Breast epithelium (tissue), 4 donors: ENCODE measurements around the gene ADARB1. TPM values are rescaled to one million over a fixed set of nuclear protein-coding genes. Genes with fewer than 3 reads are reported as not detected.

Experiments
- DNase-seq, 2 donors: peaks; one replicate each; pipeline ENCODE4 v3.0.0-alpha.2; 2019; ENCODE audit warnings: low spot score in 2 of 2
- H3K27ac ChIP-seq, 2 donors: fragments of 200-600 bp; sonication (generic) in 1 of 2; one replicate each; pipeline ENCODE4 v1.5.1; 2016 to 2019; ENCODE audit warnings: mild to moderate bottlenecking in 1 of 2
- H3K27me3 ChIP-seq, 2 donors: fragments of 200-600 bp; sonication (generic) in 1 of 2; one replicate each; pipeline versions ENCODE4 v1.5.1 to v1.6.0; 2017 to 2019; ENCODE audit warnings: control low read depth in 1 of 2, mild to moderate bottlenecking in 1 of 2
- H3K36me3 ChIP-seq: fragments of 200-600 bp; one replicate; pipeline ENCODE4 v1.5.1; 2019
- H3K4me1 ChIP-seq, 2 donors: fragments of 200-600 bp; sonication (generic); one replicate each; pipeline ENCODE4 v1.5.1; 2016 to 2019; ENCODE audit warnings: control low read depth in 1 of 2
- H3K4me3 ChIP-seq, 3 donors: fragments of 200-600 bp; sonication (generic); 1 replicate in 2 of 3; 2 replicates in 1 of 3; pipeline ENCODE4 v1.5.1; 2016 to 2019; ENCODE audit warnings: mild to moderate bottlenecking in 3 of 3, moderate library complexity in 2 of 3
- H3K9me3 ChIP-seq, 2 donors: fragments of 200-600 bp; sonication (generic) in 1 of 2; one replicate each; pipeline ENCODE4 v1.5.1; 2016 to 2019; ENCODE audit warnings: control low read depth in 1 of 2
- POLR2A ChIP-seq: fragments of 450-650 bp; IDR thresholded peaks from one replicate; pipeline ENCODE4 v1.6.1; 2016; ENCODE audit warnings: antibody characterized with exemption, mild to moderate bottlenecking, moderate library complexity
- POLR2AphosphoS5 ChIP-seq, 3 donors: sonication (generic); formaldehyde crosslinking; IDR thresholded peaks; one replicate each; pipeline ENCODE4 v1.6.1; 2017; ENCODE audit warnings: antibody characterized with exemption in 3 of 3
- intact Hi-C: fragments of 100-400 bp; cut with DNase I; formaldehyde crosslinking; loops from one replicate; pipeline ENCODE4 v1.15.1; 2023; ENCODE audit warnings: low total_unique reads
- total RNA-seq, 3 donors: library from RNA; depleted of rRNA; stranded (reverse); fragments of >200 nt; gene quantifications; one replicate each; pipeline ENCODE4 v1.1.0, GENCODE V29; 2016
- TF ChIP-seq, protein P1 (sequence below), 3 donors: fragments of 450-650 bp; IDR thresholded peaks; one replicate each; pipeline ENCODE4 v1.5.1; 2016 to 2017; ENCODE audit warnings: antibody characterized with exemption in 3 of 3, mild to moderate bottlenecking in 3 of 3, moderate library complexity in 3 of 3

The ADARB1 gene
- total RNA-seq, 3 donors from 2014 or later: 19.9 to 21.3 (median 20.0) TPM

GRCh38 chr21:45231705-45232104 is 157.3 kb downstream of the ADARB1 start:
- TF ChIP-seq, protein P1, sequence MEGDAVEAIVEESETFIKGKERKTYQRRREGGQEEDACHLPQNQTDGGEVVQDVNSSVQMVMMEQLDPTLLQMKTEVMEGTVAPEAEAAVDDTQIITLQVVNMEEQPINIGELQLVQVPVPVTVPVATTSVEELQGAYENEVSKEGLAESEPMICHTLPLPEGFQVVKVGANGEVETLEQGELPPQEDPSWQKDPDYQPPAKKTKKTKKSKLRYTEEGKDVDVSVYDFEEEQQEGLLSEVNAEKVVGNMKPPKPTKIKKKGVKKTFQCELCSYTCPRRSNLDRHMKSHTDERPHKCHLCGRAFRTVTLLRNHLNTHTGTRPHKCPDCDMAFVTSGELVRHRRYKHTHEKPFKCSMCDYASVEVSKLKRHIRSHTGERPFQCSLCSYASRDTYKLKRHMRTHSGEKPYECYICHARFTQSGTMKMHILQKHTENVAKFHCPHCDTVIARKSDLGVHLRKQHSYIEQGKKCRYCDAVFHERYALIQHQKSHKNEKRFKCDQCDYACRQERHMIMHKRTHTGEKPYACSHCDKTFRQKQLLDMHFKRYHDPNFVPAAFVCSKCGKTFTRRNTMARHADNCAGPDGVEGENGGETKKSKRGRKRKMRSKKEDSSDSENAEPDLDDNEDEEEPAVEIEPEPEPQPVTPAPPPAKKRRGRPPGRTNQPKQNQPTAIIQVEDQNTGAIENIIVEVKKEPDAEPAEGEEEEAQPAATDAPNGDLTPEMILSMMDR (IDR thresholded peaks at IDR 0.05): no peak
- TF ChIP-seq POLR2AphosphoS5 (IDR thresholded peaks at IDR 0.05) (no peak), POLR2A (no peak)

GRCh38 chr21:45234127-45234526 is 159.7 kb downstream of the ADARB1 start:
- no peak overlapping the region for H3K27ac ChIP-seq
- peaks cover 0 to 6% of the 10 kb centered on the region in 2 donors for H3K27me3 ChIP-seq
- no peaks in the 10 kb centered on the region for H3K36me3 ChIP-seq
- no peaks in the 10 kb centered on the region for H3K4me1 ChIP-seq
- no peaks in the 10 kb centered on the region for H3K9me3 ChIP-seq
- intact Hi-C loops: no loop called here
- TF ChIP-seq POLR2A: no peak
- no peak for TF ChIP-seq POLR2AphosphoS5 (IDR thresholded peaks at IDR 0.05)
- TF ChIP-seq, protein P1 (IDR thresholded peaks at IDR 0.05): no peak
- H3K4me3 ChIP-seq: peak overlapping the region in 1 of 3 donors; percentile 43
- no peak for DNase-seq

More at GRCh38 chr21:45231705-45232104, 157.3 kb downstream of the ADARB1 start:
- H3K4me1 ChIP-seq: no peaks in the 10 kb centered on the region
- H3K4me3 ChIP-seq: no peak overlapping the region
- H3K27me3 ChIP-seq: peaks cover 0 to 6% of the 10 kb centered on the region in 2 donors
- no peaks in the 10 kb centered on the region for H3K36me3 ChIP-seq
- no peak overlapping the region for H3K27ac ChIP-seq
- no peak for DNase-seq
- H3K9me3 ChIP-seq: no peaks in the 10 kb centered on the region
- intact Hi-C loops: no loop called here

DNA sequence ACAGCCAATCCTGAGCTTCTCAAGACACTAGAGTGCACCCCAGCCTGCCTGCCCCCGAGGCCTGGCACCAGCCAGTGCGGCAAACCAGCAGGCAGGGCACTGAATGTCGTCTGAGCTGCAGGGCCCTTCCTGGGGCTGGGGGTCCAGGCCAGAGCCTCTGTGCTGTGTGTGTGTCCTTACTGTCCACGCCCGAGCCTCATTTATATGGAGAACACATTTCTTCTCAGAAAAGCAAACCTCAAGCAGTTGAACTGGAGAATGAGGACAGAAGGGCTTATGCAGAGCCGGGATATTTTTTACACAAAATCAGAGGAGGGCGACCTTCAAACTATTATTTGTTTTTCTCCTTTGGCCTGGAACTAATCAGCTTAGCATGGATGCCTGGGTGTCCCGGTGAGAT is 160.6 kb downstream of the ADARB1 start:
- peaks cover 0 to 6% of the 10 kb centered on the region in 2 donors for H3K27me3 ChIP-seq
- no peak for TF ChIP-seq POLR2A
- intact Hi-C loops: no loop called here

GRCh38 chr21:45235488-45235887 is 161.1 kb downstream of the ADARB1 start:
- Histone ChIP-seq H3K4me3 (no peak overlapping the region), H3K4me1 (no peaks in the 10 kb centered on the region), H3K9me3 (peaks cover 0 to under 1% of the 10 kb centered on the region in 2 donors), H3K27me3 (peaks cover 0 to 6% of the 10 kb centered on the region in 2 donors), H3K27ac (no peak overlapping the region), H3K36me3 (no peaks in the 10 kb centered on the region)
- DNase-seq: no peak
- TF ChIP-seq POLR2AphosphoS5 (IDR thresholded peaks at IDR 0.05): no peak
- TF ChIP-seq, protein P1 (IDR thresholded peaks at IDR 0.05): no peak
- TF ChIP-seq POLR2A: no peak
- intact Hi-C loops: no loop called here

More for the DNA sequence above, 160.6 kb downstream of the ADARB1 start:
- H3K36me3 ChIP-seq: no peaks in the 10 kb centered on the region
- H3K27ac ChIP-seq: no peak overlapping the region
- H3K4me3 ChIP-seq: no peak overlapping the region
- peak in 1 of 2 donors; percentile 12 for DNase-seq
- no peaks in the 10 kb centered on the region for H3K4me1 ChIP-seq
- no peaks in the 10 kb centered on the region for H3K9me3 ChIP-seq

DNA sequence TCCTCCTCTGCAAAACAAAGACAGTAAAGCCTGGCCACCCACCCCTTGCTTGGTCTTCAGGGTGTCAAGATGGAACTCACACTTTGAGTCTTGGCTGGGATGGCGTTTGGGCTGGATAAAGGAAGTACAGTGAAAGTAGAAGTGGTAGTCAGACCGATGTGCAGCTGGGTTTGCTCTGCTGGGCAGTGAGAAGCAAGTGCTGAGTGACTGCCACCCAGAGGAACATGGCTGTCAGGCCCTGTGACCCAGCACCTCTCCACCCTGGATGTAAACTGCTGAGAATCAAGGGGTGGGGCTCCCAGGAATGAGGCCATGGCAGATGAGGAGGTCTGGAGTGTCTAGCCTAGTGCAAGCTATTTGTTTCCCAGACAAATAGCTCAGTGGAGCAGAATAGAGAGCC is 162.1 kb downstream of the ADARB1 start:
- H3K4me1 ChIP-seq: no peaks in the 10 kb centered on the region
- no peaks in the 10 kb centered on the region for H3K36me3 ChIP-seq
- no peak overlapping the region for H3K27ac ChIP-seq
- H3K9me3 ChIP-seq: peaks cover 4 to 10% of the 10 kb centered on the region in 2 donors
- no peak for DNase-seq
- peaks cover 0 to 6% of the 10 kb centered on the region in 2 donors for H3K27me3 ChIP-seq
- TF ChIP-seq, protein P1 (IDR thresholded peaks at IDR 0.05): no peak
- TF ChIP-seq POLR2A: no peak
- TF ChIP-seq POLR2AphosphoS5 (IDR thresholded peaks at IDR 0.05): no peak
- intact Hi-C loops: no loop called here
- no peak overlapping the region for H3K4me3 ChIP-seq

DNA sequence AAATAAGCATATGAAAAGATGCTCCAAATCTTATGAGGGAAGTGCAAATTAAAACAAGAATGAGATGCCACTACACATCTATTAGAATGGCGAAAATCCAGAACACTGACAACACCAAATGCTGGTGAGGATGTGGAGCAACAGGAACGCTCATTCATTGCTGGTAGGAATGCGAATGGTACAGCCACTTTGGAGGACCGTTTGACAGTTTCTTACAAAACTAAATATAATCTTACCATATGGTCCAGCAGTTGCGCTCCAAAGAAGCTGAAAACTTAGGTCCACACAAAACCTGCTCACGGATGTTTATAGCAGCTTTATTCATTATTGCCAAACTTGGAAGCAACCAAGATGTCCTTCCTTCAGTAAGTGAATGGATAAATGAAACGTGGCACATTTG is 163.0 kb downstream of the ADARB1 start:
- no peaks in the 10 kb centered on the region for H3K4me1 ChIP-seq
- no peaks in the 10 kb centered on the region for H3K36me3 ChIP-seq
- DNase-seq: no peak
- H3K4me3 ChIP-seq: no peak overlapping the region
- H3K27me3 ChIP-seq: peaks cover 0 to 6% of the 10 kb centered on the region in 2 donors
- H3K27ac ChIP-seq: no peak overlapping the region
- H3K9me3 ChIP-seq: peaks cover 11 to 19% of the 10 kb centered on the region in 2 donors
- TF ChIP-seq, protein P1 (IDR thresholded peaks at IDR 0.05): no peak
- no peak for TF ChIP-seq POLR2AphosphoS5 (IDR thresholded peaks at IDR 0.05)
- TF ChIP-seq POLR2A: no peak
- intact Hi-C loops: no loop called here
